Naive B cell (primary cell): ENCODE data around the gene TTC3. TPM values are rescaled to one million over a fixed set of nuclear protein-coding genes. Genes with fewer than 3 reads are reported as not detected.

ENCODE experiments used
- ATAC-seq, 2 donors: fragments of 150-1000 bp; cut with Tn5 transposase; 2 replicates each; pipeline ENCODE4 v1.10.0; 2021; ENCODE audit warnings: low read depth in 2 of 2, mild to moderate bottlenecking in 2 of 2, moderate library complexity in 2 of 2
- DNase-seq: peaks from one replicate; pipeline ENCODE4 v3.0.0; 2022
- H3K27ac Mint-ChIP-seq, 6 donors: one replicate each; pipeline ENCODE4 v1.8.0; 2020 to 2022; ENCODE audit warnings: mild to moderate bottlenecking in 6 of 6, mixed read lengths in 6 of 6, moderate library complexity in 5 of 6, inconsistent platforms in 2 of 6
- H3K27me3 Mint-ChIP-seq, 3 donors: one replicate each; pipeline ENCODE4 v1.8.0; 2021 to 2022; ENCODE audit warnings: mixed read lengths in 3 of 3, mild to moderate bottlenecking in 1 of 3
- H3K36me3 Mint-ChIP-seq, 2 donors: one replicate each; pipeline ENCODE4 v1.8.0; 2020 to 2022; ENCODE audit warnings: mixed read lengths in 2 of 2, inconsistent platforms in 1 of 2, mild to moderate bottlenecking in 1 of 2
- H3K4me1 Mint-ChIP-seq, 3 donors: one replicate each; pipeline ENCODE4 v1.8.0; 2020 to 2022; ENCODE audit warnings: mixed read lengths in 3 of 3, inconsistent platforms in 1 of 3, mild to moderate bottlenecking in 1 of 3, moderate library complexity in 1 of 3
- H3K4me3 Mint-ChIP-seq, 8 donors: one replicate each; pipeline ENCODE4 v1.8.0; 2020 to 2022; ENCODE audit warnings: mild to moderate bottlenecking in 8 of 8, mixed read lengths in 8 of 8, moderate library complexity in 8 of 8, inconsistent platforms in 2 of 8
- H3K9me3 Mint-ChIP-seq, 7 donors: one replicate each; pipeline ENCODE4 v1.8.0; 2020 to 2022; ENCODE audit warnings: mixed read lengths in 7 of 7, mild to moderate bottlenecking in 5 of 7, inconsistent platforms in 2 of 7, moderate library complexity in 1 of 7
- polyA plus RNA-seq, 6 donors: library from polyadenylated mRNA; unstranded; fragments of 300-500 nt; fragmentation: Illumina TruSeq; gene quantifications; one replicate each; pipeline ENCODE4 v1.2.3, GENCODE V29; 2021; ENCODE audit warnings: low read depth in 6 of 6

Gene TTC3
- polyA plus RNA-seq, 6 donors from 2014 or later = 54.7 to 97.7 (median 62.1) TPM

DNA sequence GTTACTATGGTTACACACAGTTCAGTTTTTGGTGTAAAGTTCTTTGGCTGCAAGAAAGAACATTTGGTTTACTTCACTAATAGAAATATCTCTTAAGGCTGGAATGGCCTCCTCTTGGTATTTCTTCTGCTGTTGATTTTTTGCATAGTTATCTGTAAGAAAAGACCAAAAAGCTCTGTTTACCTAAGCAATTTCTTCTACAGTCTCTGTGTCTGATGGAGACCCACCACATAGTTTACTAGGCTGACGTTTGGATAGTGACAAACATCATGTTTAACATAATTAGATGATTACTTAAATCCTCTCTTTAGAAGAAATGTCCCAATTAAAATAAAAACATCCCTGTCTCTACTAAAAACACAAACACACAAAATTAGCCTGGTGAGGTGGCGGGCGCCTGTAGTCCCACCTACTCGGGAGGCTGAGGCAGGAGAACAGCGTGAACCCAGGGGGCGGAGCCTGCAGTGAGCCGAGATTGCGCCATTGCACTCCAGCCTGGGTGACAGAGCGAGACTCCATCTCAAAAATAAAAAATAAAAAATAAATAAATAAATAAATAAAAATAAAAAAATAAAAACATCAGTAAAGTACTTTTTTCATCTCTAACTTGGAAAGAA is 7.4 kb upstream of the TTC3 start:
- Mint-ChIP-seq H3K4me1 (peaks cover 6 to 18% (median 8%) of the 10 kb centered on the region in 3 donors), H3K27ac (no peak overlapping the region), H3K4me3 (no peak overlapping the region), H3K27me3 (no peaks in the 10 kb centered on the region), H3K9me3 (no peaks in the 10 kb centered on the region), H3K36me3 (peaks cover 8% of the 10 kb centered on the region in 2 donors)
- DNase-seq (no peak), ATAC-seq (no peak)

GRCh38 chr21:37071561-37072273 is 1.3 kb upstream of the TTC3 start:
- Mint-ChIP-seq H3K36me3 (peaks cover 4 to 8% of the 10 kb centered on the region in 2 donors), H3K4me1 (peaks cover 23 to 44% (median 41%) of the 10 kb centered on the region in 3 donors)

DNA sequence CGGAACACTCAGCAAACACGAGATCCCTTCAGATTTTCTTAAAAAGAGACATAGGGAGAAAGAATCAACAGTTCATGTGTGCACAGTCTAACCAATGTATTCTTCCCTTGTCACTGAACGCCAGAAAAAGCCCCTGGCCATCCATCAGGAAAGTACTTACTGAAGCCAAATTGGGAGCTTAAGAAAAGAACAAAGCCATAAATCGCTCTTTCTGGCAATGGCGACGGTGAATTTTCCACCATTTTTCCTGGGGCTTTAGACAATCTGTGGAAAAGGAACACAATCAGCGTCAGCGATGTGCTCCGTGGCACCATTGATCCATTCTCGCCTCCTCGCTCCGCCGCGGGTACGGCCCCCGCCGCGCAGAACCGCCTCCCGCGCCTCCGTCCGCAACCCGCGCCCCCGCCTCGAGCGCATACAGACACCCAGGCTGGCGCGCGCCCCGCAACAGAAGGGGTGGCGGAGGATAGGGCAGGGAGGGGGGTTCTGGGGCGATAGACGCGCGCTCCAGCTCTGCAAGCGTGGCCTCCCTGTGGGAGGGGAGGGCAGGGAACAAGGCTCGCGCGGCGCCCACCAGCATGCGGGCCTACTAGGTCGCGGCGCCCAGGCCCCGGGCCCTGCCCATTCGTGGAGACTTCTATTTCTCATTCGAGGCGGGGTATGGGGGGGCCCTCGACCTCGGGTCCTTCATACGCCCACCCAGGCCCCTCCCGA is 623 bp upstream of the TTC3 start:
- no peaks in the 10 kb centered on the region for H3K9me3 Mint-ChIP-seq
- H3K4me1 Mint-ChIP-seq = peaks cover 23 to 46% (median 43%) of the 10 kb centered on the region in 3 donors
- peak; percentile 30 to 31 for ATAC-seq

More at GRCh38 chr21:37071561-37072273, 1.3 kb upstream of the TTC3 start:
- ATAC-seq (no peak), DNase-seq (no peak)
- Mint-ChIP-seq H3K27me3 (peaks cover 0 to 4% (median 0%) of the 10 kb centered on the region in 3 donors), H3K4me3 (peak overlapping the region; percentile 85 to 96 (median 90)), H3K9me3 (no peaks in the 10 kb centered on the region), H3K27ac (peak overlapping the region; percentile 97 to 99 (median 98))

DNA sequence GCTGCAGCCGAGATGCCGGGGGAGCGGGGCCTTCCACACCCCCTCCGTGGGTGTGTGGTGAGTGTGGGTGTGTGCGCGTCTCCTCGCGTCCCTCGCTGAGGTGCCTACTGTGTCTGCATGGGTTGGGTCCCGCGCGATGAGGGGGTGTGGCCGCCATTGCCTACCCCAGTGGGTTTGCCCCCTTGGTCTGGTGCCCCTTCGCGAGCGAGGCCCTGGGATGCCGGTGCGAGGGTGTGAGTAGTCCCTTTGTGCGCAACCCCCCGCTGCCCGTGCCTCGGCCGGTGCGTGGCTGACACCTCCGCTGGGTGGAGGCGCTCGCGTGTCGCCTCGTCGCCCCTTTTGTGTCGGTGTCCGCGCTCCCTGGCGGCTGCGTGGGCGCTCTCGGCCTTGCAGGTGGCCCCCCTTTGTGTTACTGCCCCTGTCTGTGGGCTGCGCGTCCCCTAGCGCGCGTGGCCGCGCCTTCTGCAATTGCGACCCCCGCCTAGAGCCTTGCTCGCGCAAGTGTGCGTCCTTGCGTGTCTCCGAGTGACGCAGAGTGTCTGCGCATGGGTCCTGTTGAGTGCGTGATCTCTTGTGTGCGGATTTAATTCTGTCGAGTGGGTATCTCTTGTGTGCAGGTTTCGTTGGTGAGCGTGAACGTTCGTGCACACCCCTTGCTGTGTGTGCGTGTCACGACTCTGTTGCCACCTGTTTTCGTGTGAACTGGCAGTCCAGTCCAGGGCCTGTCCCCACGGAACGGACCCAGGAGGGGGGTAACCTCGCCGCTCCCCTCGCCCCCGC is 553 bp downstream of the TTC3 start:
- peak overlapping the region; percentile 85 to 99 (median 94) for H3K4me3 Mint-ChIP-seq
- H3K36me3 Mint-ChIP-seq = peaks cover 0 to 3% of the 10 kb centered on the region in 2 donors
- H3K27me3 Mint-ChIP-seq = peaks cover 0 to 4% (median 0%) of the 10 kb centered on the region in 3 donors
- H3K27ac Mint-ChIP-seq = peak overlapping the region; percentile 98 to 100 (median 100)
- ATAC-seq = peak; percentile 71 to 73
- DNase-seq = peak; percentile 92
- peaks cover 30 to 54% (median 50%) of the 10 kb centered on the region in 3 donors for H3K4me1 Mint-ChIP-seq
- peaks cover 0 to 2% (median 0%) of the 10 kb centered on the region in 7 donors for H3K9me3 Mint-ChIP-seq

More for the DNA sequence above, 623 bp upstream of the TTC3 start:
- DNase-seq = no peak
- peaks cover 4 to 8% of the 10 kb centered on the region in 2 donors for H3K36me3 Mint-ChIP-seq
- peak overlapping the region; percentile 97 to 99 (median 98) for H3K27ac Mint-ChIP-seq
- peak overlapping the region; percentile 85 to 96 (median 90) for H3K4me3 Mint-ChIP-seq
- H3K27me3 Mint-ChIP-seq = peaks cover 0 to 4% (median 0%) of the 10 kb centered on the region in 3 donors

DNA sequence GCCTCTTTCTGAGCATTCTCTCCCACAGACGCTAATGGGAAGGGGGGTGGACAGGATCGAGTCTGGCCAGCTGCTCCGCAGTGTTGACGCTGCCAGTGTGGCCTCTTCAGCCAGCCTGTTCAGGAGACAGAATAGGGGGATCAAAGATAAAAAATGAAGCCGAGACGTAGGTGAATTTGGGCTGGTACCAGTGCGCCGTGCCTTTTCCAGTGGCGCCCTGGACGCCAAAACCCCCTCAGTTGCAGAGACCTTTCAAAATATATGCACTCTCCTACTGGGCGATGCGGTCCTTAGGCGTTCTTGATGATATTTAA is 1.1 kb downstream of the TTC3 start:
- Mint-ChIP-seq H3K9me3 (peaks cover 2 to 7% (median 3%) of the 10 kb centered on the region in 7 donors), H3K27me3 (peaks cover 0 to 4% (median 0%) of the 10 kb centered on the region in 3 donors), H3K36me3 (peaks cover 3 to 5% of the 10 kb centered on the region in 2 donors), H3K27ac (peak overlapping the region; percentile 98 to 100 (median 100)), H3K4me3 (peak overlapping the region; percentile 85 to 99 (median 94)), H3K4me1 (peaks cover 33 to 57% (median 53%) of the 10 kb centered on the region in 3 donors)
- no peak for ATAC-seq
- DNase-seq = no peak

DNA sequence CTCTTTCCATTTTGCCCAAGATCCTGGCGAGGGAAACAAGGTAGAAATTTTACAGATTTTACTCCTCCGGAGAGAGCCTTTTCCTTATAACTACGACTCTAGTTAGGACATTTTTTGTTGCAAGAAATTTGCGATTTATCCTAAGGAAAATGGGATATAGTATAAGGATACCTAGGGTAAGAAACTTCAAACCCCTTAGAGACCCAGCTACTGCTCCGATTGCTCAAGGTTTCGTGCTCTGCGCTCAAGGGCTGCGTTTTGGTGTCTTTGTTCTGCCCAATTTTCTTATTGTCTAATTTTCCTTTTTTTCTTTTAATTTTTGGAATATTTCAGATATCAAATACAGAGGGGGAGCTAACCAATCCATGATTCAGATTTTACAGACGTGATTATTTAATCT is 1.5 kb downstream of the TTC3 start:
- DNase-seq = no peak
- peak overlapping the region; percentile 85 to 99 (median 94) for H3K4me3 Mint-ChIP-seq
- peak overlapping the region; percentile 98 to 100 (median 100) for H3K27ac Mint-ChIP-seq
- H3K9me3 Mint-ChIP-seq = peaks cover 3 to 11% (median 5%) of the 10 kb centered on the region in 7 donors
- peaks cover 35 to 60% (median 54%) of the 10 kb centered on the region in 3 donors for H3K4me1 Mint-ChIP-seq
- ATAC-seq = no peak
- H3K36me3 Mint-ChIP-seq = peaks cover 5 to 8% of the 10 kb centered on the region in 2 donors
- H3K27me3 Mint-ChIP-seq = peaks cover 0 to 4% (median 0%) of the 10 kb centered on the region in 3 donors

DNA sequence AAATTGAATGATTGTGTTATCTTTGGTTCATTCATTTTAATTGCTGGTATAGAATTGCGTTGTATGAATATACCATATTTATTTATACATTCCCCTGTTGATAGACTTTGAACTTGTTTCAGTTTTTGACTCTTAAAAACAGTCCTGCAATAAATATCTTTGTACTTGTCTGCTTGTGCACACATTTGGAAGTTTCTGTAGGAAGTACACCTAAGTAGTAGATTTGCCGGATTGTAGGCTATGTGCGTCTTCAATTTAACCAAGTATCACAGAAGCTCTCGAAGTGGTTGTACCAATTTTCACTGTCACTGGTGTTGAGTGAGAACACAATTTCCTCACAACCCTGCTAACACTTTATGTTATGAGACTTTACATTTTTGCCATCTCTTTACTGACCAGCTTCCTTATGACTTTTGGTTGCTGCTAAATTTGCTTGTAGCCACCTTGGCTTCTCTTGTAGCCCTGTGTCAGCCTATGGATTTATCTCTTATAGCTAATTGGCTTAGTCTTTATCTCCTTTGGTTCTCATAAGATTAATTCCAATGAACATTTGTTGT is 2.2 kb downstream of the TTC3 start:
- DNase-seq (no peak), ATAC-seq (no peak)
- Mint-ChIP-seq H3K27me3 (peaks cover 0 to 4% (median 0%) of the 10 kb centered on the region in 3 donors), H3K36me3 (peaks cover 5 to 13% of the 10 kb centered on the region in 2 donors), H3K4me1 (peaks cover 35 to 55% (median 54%) of the 10 kb centered on the region in 3 donors), H3K4me3 (peak overlapping the region in 4 of 8 donors; percentile 45 to 93 (median 68)), H3K27ac (peak overlapping the region; percentile 11 to 100 (median 96)), H3K9me3 (peaks cover 3 to 18% (median 7%) of the 10 kb centered on the region in 7 donors)

- Mint-ChIP-seq H3K4me3 (peak overlapping the region in 1 of 8 donors; percentile 71), H3K9me3 (peaks cover 3 to 20% (median 8%) of the 10 kb centered on the region in 7 donors), H3K4me1 (peaks cover 35 to 49% (median 46%) of the 10 kb centered on the region in 3 donors), H3K36me3 (peaks cover 5 to 13% of the 10 kb centered on the region in 2 donors), H3K27ac (peak overlapping the region in 5 of 6 donors; percentile 8 to 85 (median 47)), H3K27me3 (peaks cover 0 to 4% (median 0%) of the 10 kb centered on the region in 3 donors)
- ATAC-seq (no peak), DNase-seq (no peak)
Observed at GRCh38 chr21:37076087-37076850, 3.2 kb downstream of the TTC3 start.

DNA sequence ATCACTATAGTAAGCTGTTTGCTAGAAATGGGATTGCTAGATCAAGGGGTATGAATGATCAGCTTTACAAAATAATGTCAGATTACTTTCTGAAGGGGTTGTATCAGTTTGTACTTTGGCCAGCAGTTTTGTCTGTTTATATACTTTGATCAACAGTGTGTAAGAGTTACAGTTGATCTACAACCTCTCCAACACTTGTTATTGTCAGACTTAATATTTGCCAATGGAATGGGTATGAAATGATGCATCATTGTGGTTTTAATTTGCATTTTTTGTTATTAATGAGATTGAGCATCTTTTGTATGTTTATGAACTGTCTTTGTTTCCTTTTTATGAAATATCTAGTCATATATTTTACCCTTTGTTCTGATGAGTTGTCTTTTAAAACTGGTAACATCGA is 4.3 kb downstream of the TTC3 start:
- Mint-ChIP-seq H3K36me3 (peaks cover 5 to 13% of the 10 kb centered on the region in 2 donors), H3K4me3 (peak overlapping the region in 1 of 8 donors; percentile 39), H3K27ac (peak overlapping the region in 2 of 6 donors; percentile 37 to 55), H3K27me3 (peaks cover 0 to 4% (median 0%) of the 10 kb centered on the region in 3 donors), H3K9me3 (peaks cover 3 to 20% (median 8%) of the 10 kb centered on the region in 7 donors), H3K4me1 (peaks cover 28 to 41% (median 40%) of the 10 kb centered on the region in 3 donors)
- ATAC-seq (no peak), DNase-seq (no peak)

DNA sequence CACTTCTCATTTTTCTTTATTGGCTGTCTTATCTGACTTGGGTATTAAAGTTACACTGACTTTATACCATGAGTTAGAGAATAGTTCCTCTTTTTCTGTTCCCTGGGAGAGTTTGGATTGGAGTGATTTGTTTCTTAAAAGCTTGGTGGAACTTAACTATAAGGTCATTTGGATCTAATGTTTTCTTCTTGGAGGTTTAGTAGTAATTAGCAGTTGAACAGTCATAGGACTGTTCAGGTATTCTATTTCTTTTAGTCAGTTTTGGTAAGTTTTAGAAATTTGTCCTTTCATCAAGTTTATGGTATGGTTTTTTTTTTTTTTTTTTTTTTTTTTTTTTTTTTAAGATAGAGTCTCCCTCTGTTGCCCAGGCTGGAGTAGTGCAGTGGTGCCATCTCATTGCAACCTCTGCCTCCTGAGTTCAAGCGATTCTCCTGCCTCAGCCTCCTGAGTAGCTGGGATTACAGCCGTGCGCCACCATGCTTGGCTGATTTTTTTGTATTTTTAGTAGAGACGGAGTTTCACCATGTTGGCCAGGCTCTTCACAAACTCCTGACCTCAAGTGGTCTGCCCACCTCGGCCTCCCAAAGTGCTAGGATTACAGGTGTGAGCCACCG is 6.3 kb downstream of the TTC3 start:
- Mint-ChIP-seq H3K27ac (peak overlapping the region; percentile 2 to 82 (median 40)), H3K27me3 (no peaks in the 10 kb centered on the region), H3K9me3 (peaks cover 3 to 20% (median 8%) of the 10 kb centered on the region in 7 donors), H3K4me3 (peak overlapping the region in 1 of 8 donors; percentile 8), H3K4me1 (peaks cover 35 to 51% (median 48%) of the 10 kb centered on the region in 3 donors), H3K36me3 (peaks cover 11 to 13% of the 10 kb centered on the region in 2 donors)
- ATAC-seq (peak; percentile 62 to 69), DNase-seq (peak; percentile 32)

DNA sequence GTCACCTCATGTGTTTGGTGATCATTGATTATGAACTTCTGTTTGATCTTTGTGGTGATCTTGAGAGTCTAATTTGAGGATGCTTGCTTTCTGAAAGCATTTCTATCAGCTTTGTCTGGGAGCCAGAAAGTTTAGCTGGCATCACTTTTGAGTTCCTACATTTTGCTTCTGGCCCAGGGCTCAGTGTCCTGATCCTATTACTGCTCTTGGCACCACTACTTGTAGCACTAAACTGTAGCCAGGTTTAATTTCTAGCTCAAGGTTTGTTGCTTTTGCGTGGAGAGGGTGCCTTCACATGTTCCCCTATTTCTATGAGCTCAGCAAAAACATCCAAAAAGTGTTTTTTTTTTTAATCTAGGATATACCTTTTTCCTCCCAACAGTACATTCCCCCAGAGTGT is 9.3 kb downstream of the TTC3 start:
- ATAC-seq = no peak
- DNase-seq = no peak
- H3K4me3 Mint-ChIP-seq = no peak overlapping the region

More for the DNA sequence above, 9.3 kb downstream of the TTC3 start:
- H3K36me3 Mint-ChIP-seq = peaks cover 11 to 13% of the 10 kb centered on the region in 2 donors
- peaks cover 31 to 37% (median 34%) of the 10 kb centered on the region in 3 donors for H3K4me1 Mint-ChIP-seq
- H3K27me3 Mint-ChIP-seq = no peaks in the 10 kb centered on the region
- peak overlapping the region in 1 of 6 donors; percentile 6 for H3K27ac Mint-ChIP-seq
- H3K9me3 Mint-ChIP-seq = peaks cover 3 to 20% (median 8%) of the 10 kb centered on the region in 7 donors
